Fibroblast of skin of left quadriceps (primary cell): ENCODE measurements around the gene CNPY4.

Source experiments
- DNase-seq, 2 experiments: peaks; one replicate each; pipeline ENCODE4 v3.0.0-alpha.2; 2013; ENCODE audit warnings: low read depth in 2 of 2

Gene CNPY4

GRCh38 chr7:100091411-100092181 is 27.8 kb upstream of the CNPY4 start:
- no peak for DNase-seq

GRCh38 chr7:100093054-100093453 is 26.4 kb upstream of the CNPY4 start:
- DNase-seq = no peak

- no peak for DNase-seq
Measured at GRCh38 chr7:100093498-100093897, 25.9 kb upstream of the CNPY4 start.

GRCh38 chr7:100093925-100094486 is 25.4 kb upstream of the CNPY4 start:
- DNase-seq = no peak

- DNase-seq = no peak
Measured at GRCh38 chr7:100095289-100095688, 24.1 kb upstream of the CNPY4 start.

GRCh38 chr7:100095704-100096103 is 23.7 kb upstream of the CNPY4 start:
- no peak for DNase-seq

GRCh38 chr7:100098913-100099312 is 20.5 kb upstream of the CNPY4 start:
- no peak for DNase-seq

- DNase-seq = no peak
Measured at GRCh38 chr7:100099452-100099851, 20.0 kb upstream of the CNPY4 start.

- peak; percentile 97 for DNase-seq
Measured at GRCh38 chr7:100100420-100101015, 18.9 kb upstream of the CNPY4 start.

GRCh38 chr7:100101016-100101862 is 18.2 kb upstream of the CNPY4 start, which contains the start of the genes AP4M1 and MCM7:
Gene AP4M1, plus strand, starts transcription at chr7:100101643. Its CDS starts 72 bp downstream, at chr7:100101715.
Gene MCM7, minus strand, starts transcription at chr7:100101397. Its CDS starts 103 bp downstream, at chr7:100101294.
- peak; percentile 99 for DNase-seq

GRCh38 chr7:100102950-100103840 is 16.2 kb upstream of the CNPY4 start:
- DNase-seq = no peak

GRCh38 chr7:100105534-100105933 is 13.9 kb upstream of the CNPY4 start:
- no peak for DNase-seq

GRCh38 chr7:100106633-100107032 is 12.8 kb upstream of the CNPY4 start:
- no peak for DNase-seq

GRCh38 chr7:100107125-100107737 is 12.2 kb upstream of the CNPY4 start:
- no peak for DNase-seq

GRCh38 chr7:100107890-100108289 is 11.5 kb upstream of the CNPY4 start:
- DNase-seq = no peak

GRCh38 chr7:100109521-100110163 is 9.8 kb upstream of the CNPY4 start:
- DNase-seq = no peak

GRCh38 chr7:100111156-100111555 is 8.3 kb upstream of the CNPY4 start:
- no peak for DNase-seq

GRCh38 chr7:100111914-100112313 is 7.5 kb upstream of the CNPY4 start:
- no peak for DNase-seq

- DNase-seq = no peak
Measured at GRCh38 chr7:100115026-100115425, 4.4 kb upstream of the CNPY4 start.
